ENCODE measurements around the gene FBXL7.

FBXL7 gene

DNA sequence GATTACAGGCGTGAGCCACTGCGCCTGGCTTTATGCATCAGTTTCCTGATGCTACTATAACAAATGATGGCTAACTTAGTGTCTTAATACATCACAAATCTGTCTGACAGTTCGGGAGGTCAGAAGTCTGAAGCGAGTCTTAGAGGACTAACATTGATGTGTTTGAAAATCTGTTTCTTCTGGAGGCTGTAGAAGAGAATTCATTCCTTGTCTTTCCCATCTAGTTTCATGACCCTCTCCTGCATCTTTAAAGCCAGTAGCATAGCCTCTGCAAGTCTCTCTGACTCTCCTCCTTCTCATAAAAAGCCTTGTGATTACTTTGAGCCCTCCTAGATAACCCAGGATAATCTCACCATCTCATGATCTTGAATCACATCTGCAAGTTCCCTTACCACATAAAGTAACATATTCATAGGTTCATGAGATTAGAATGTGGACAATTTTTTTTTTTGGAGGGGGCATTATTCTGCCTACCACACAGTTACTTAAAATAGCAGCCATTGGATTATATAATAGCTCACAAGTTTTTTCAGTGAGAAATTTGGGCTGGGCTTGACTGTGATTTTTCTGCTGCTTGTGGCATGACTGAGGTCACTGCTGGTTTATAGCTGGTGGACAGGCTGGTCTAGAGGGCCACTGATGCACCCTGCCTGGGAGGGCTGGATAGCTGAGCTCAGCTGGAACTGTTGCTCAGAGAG, 134.8 kb downstream of the FBXL7 start:
- Histone ChIP-seq H3K9me3 (ENCODE audit: control insufficient read depth, insufficient read depth, low read length) (no peaks in the 10 kb centered on the region), H3K27ac (ENCODE audit: low read depth, low read length) (no peak overlapping the region), H3K4me1 (ENCODE audit: control insufficient read depth, low read length) (no peaks in the 10 kb centered on the region), H3K4me2 (ENCODE audit: low read length) (no peak overlapping the region), H3K36me3 (ENCODE audit: control insufficient read depth, low read length) (no peaks in the 10 kb centered on the region), H3K27me3 (ENCODE audit: control insufficient read depth, low read length) (no peaks in the 10 kb centered on the region), H3K79me2 (ENCODE audit: control insufficient read depth, low read length) (no peaks in the 10 kb centered on the region), H3K9me2 (replicated peaks; ENCODE audit: control insufficient read depth, low read length) (no peaks in the 10 kb centered on the region), H3F3A (ENCODE audit: control insufficient read depth, insufficient read depth) (no peaks in the 10 kb centered on the region), H4K20me1 (ENCODE audit: control insufficient read depth, insufficient read depth, low read depth, low read length) (no peaks in the 10 kb centered on the region), H3K4me3 (ENCODE audit: low read length) (no peak overlapping the region)
- TF ChIP-seq CTCF (IDR thresholded peaks at IDR 0.05; ENCODE audit: low read depth, low read length, poor library complexity, severe bottlenecking) (no peak), EZH2phosphoT487 (IDR thresholded peaks at IDR 0.05; ENCODE audit: borderline replicate concordance, low read length) (no peak)

DNA sequence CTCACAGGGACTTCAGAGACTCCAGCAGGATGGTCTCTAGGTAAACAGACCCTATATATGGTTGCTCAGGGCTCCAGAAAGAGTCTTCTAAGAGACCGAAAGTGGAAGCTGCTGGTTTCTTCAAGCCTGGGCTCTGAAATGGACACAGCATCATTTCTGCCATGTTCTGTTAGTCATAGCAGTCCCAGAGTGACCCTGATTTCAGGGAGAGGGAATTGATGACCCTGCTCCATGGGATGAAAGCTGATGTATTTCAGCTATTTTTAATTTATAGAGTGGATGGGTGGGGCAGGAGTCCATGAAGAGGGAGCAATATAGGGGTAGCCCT, 135.3 kb downstream of the FBXL7 start:
- no peaks in the 10 kb centered on the region for H3F3A ChIP-seq (ENCODE audit: control insufficient read depth, insufficient read depth)
- H3K79me2 ChIP-seq (ENCODE audit: control insufficient read depth, low read length) = no peaks in the 10 kb centered on the region
- no peaks in the 10 kb centered on the region for H3K9me3 ChIP-seq (ENCODE audit: control insufficient read depth, insufficient read depth, low read length)
- H3K4me2 ChIP-seq (ENCODE audit: low read length) = no peak overlapping the region
- TF ChIP-seq CTCF (IDR thresholded peaks at IDR 0.05; ENCODE audit: low read depth, low read length, poor library complexity, severe bottlenecking) (no peak), EZH2phosphoT487 (IDR thresholded peaks at IDR 0.05; ENCODE audit: borderline replicate concordance, low read length) (no peak)
- H3K4me1 ChIP-seq (ENCODE audit: control insufficient read depth, low read length) = no peaks in the 10 kb centered on the region
- no peaks in the 10 kb centered on the region for H4K20me1 ChIP-seq (ENCODE audit: control insufficient read depth, insufficient read depth, low read depth, low read length)
- H3K9me2 ChIP-seq (replicated peaks; ENCODE audit: control insufficient read depth, low read length) = no peaks in the 10 kb centered on the region
- no peaks in the 10 kb centered on the region for H3K27me3 ChIP-seq (ENCODE audit: control insufficient read depth, low read length)
- H3K4me3 ChIP-seq (ENCODE audit: low read length) = no peak overlapping the region
- H3K27ac ChIP-seq (ENCODE audit: low read depth, low read length) = no peak overlapping the region
- H3K36me3 ChIP-seq (ENCODE audit: control insufficient read depth, low read length) = no peaks in the 10 kb centered on the region

- H3F3A ChIP-seq (ENCODE audit: control insufficient read depth, insufficient read depth) = no peaks in the 10 kb centered on the region
- no peaks in the 10 kb centered on the region for H3K9me2 ChIP-seq (replicated peaks; ENCODE audit: control insufficient read depth, low read length)
- no peaks in the 10 kb centered on the region for H3K79me2 ChIP-seq (ENCODE audit: control insufficient read depth, low read length)
- H4K20me1 ChIP-seq (ENCODE audit: control insufficient read depth, insufficient read depth, low read depth, low read length) = no peaks in the 10 kb centered on the region
- no peak overlapping the region for H3K4me3 ChIP-seq (ENCODE audit: low read length)
- no peaks in the 10 kb centered on the region for H3K9me3 ChIP-seq (ENCODE audit: control insufficient read depth, insufficient read depth, low read length)
- H3K27ac ChIP-seq (ENCODE audit: low read depth, low read length) = no peak overlapping the region
- no peaks in the 10 kb centered on the region for H3K36me3 ChIP-seq (ENCODE audit: control insufficient read depth, low read length)
- H3K4me1 ChIP-seq (ENCODE audit: control insufficient read depth, low read length) = no peaks in the 10 kb centered on the region
- H3K4me2 ChIP-seq (ENCODE audit: low read length) = no peak overlapping the region
- no peak for TF ChIP-seq CTCF (IDR thresholded peaks at IDR 0.05; ENCODE audit: low read depth, low read length, poor library complexity, severe bottlenecking)
- no peak for TF ChIP-seq EZH2phosphoT487 (IDR thresholded peaks at IDR 0.05; ENCODE audit: borderline replicate concordance, low read length)
- no peaks in the 10 kb centered on the region for H3K27me3 ChIP-seq (ENCODE audit: control insufficient read depth, low read length)
Measured at GRCh38 chr5:15637345-15637744, 137.4 kb downstream of the FBXL7 start.
